ENCODE results near the gene MUC6.

The MUC6 gene

DNA sequence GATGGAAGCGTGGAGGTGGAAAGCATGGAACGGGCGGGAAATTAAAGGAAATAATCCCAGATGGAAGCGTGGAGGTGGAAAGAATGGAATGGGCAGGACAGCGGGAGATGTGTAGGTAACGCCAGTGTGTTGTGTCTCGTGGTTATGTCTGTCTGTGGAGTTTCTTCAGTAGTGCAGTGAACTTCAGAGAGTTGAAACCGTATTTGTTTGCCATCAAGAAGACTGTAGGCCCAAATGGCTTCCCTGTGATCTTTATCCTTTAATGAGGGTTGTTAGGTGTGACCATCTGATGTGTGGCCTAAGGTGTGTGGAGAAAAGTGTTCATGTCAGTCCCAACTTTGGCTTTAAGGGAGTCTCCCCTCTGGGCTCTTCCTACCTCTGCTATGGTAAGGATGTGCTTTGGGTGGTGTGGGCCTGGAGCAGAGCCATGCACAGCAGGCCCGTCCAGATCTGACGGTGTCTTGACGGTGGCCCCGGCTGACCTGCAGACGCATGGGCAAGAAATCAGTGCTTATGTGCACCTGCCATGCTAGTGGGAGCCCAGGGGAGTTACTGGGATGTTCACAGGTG, 71.2 kb downstream of the MUC6 start:
- DNase-seq (ENCODE audit: low read depth in 2 of 2): no peak

DNA sequence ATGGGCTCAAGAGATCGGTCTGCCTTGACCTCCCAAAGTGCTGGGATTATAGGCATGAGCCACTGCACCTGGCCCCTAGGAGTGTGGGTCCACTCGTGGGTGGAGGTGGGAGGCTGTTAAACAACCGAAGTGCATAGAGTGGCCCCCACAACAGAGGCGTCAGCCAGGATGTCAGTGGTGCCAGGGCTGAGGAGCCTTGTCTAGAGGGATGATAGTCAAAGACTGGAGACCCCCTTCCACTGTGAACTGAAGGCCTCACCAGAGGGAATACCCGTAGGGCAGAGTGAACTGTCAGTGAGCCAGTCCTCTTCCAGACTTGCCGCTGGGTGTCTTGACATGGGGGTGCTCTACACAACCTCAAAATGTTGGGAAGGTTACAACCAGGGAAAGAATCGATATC, 72.7 kb downstream of the MUC6 start:
- DNase-seq (ENCODE audit: low read depth in 2 of 2): no peak
